Vagina (tissue), 2 donors: Measurements from ENCODE around the gene SNX22. TPM values are rescaled to one million over a fixed set of nuclear protein-coding genes. Genes with fewer than 3 reads are reported as not detected.
A peak's percentile ranks its signal among the peaks of the same experiment; 100 is the strongest.

Experiments
- DNase-seq, 2 donors: peaks; one replicate each; pipeline ENCODE4 v3.0.0-alpha.2; 2017; ENCODE audit errors: extremely low spot score in 2 of 2
- H3K27ac ChIP-seq: fragments of 200-600 bp; sonication (generic); one replicate; pipeline ENCODE4 v1.5.1; 2019
- H3K27me3 ChIP-seq: fragments of 200-600 bp; sonication (generic); one replicate; pipeline ENCODE4 v1.5.1; 2019
- H3K36me3 ChIP-seq, 2 donors: fragments of 200-600 bp; sonication (generic); one replicate each; pipeline ENCODE4 v1.5.1; 2017 to 2019
- H3K4me1 ChIP-seq: fragments of 200-600 bp; sonication (generic); one replicate; pipeline ENCODE4 v1.5.1; 2019
- H3K4me3 ChIP-seq, 2 donors: fragments of 200-600 bp; sonication (generic); 1 replicate in 1 of 2; 2 replicates in 1 of 2; pipeline ENCODE4 v1.5.1; 2016 to 2019
- H3K9me3 ChIP-seq: fragments of 200-600 bp; sonication (generic); one replicate; pipeline ENCODE4 v1.5.1; 2019
- CTCF ChIP-seq, 3 experiments: fragments of 450-650 bp in 2 of 3; fragments of 200-600 bp in 1 of 3; sonication (generic) in 1 of 3; IDR thresholded peaks; one replicate each; pipeline ENCODE4 v1.5.1; 2017 to 2019; ENCODE audit warnings: antibody characterized with exemption in 3 of 3, mild to moderate bottlenecking in 2 of 3, moderate library complexity in 2 of 3
- POLR2A ChIP-seq, 2 donors: fragments of 450-650 bp; IDR thresholded peaks; one replicate each; pipeline ENCODE4 v1.6.1; 2017; ENCODE audit warnings: antibody characterized with exemption in 2 of 2, mild to moderate bottlenecking in 2 of 2, moderate library complexity in 2 of 2
- POLR2AphosphoS5 ChIP-seq, 2 donors: sonication (generic); formaldehyde crosslinking; IDR thresholded peaks; one replicate each; pipeline ENCODE4 v1.9.0; 2017; ENCODE audit warnings: antibody characterized with exemption in 2 of 2, mild to moderate bottlenecking in 2 of 2, low read depth in 1 of 2; ENCODE audit not compliant: insufficient read depth in 1 of 2
- intact Hi-C: fragments of 100-400 bp; cut with DNase I; formaldehyde crosslinking; loops from one replicate; pipeline ENCODE4 v1.15.1; 2023
- total RNA-seq: library from RNA; depleted of rRNA; stranded (reverse); fragments of >200 nt; gene quantifications from one replicate; pipeline ENCODE4 v1.2.3, GENCODE V29; 2016

SNX22 gene
- total RNA-seq, 1 donor from 2014 or later = not detected

- DNase-seq = no peak
- TF ChIP-seq POLR2AphosphoS5 (IDR thresholded peaks at IDR 0.05; ENCODE audit: insufficient read depth in 1 of 2, low read depth in 1 of 2) (no peak), CTCF (IDR thresholded peaks at IDR 0.05) (no peak), POLR2A (IDR thresholded peaks at IDR 0.05) (no peak)
- Histone ChIP-seq H3K4me3 (no peak overlapping the region), H3K27me3 (no peaks in the 10 kb centered on the region), H3K4me1 (peaks cover 26% of the 10 kb centered on the region), H3K27ac (no peak overlapping the region), H3K9me3 (no peaks in the 10 kb centered on the region), H3K36me3 (peaks cover 0 to 16% of the 10 kb centered on the region in 2 donors)
- intact Hi-C loops = no loop called here
These were observed 3.0 kb upstream of the SNX22 start for GRCh38 chr15:64148581-64148980.

DNA sequence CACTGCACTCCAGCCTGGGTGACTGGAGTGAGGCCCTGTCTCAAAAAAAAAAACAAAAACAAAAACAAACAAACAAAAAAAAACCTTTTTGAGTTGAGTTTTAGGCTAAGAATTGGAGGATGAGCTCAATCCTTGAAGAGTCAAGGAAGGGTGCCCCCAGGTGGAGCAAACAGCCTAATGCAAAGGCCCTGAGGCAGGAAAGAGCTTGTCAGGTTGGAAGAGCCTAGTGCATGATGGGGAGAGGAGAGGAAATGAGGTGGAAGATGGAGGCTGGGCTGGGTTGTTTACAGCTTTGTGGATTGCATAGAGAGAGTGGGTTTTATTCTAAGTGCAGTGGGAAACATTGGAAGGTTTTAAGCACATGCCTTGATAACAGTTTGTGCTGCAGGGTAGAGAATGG is 2.1 kb upstream of the SNX22 start:
- peaks cover 34% of the 10 kb centered on the region for H3K4me1 ChIP-seq

DNA sequence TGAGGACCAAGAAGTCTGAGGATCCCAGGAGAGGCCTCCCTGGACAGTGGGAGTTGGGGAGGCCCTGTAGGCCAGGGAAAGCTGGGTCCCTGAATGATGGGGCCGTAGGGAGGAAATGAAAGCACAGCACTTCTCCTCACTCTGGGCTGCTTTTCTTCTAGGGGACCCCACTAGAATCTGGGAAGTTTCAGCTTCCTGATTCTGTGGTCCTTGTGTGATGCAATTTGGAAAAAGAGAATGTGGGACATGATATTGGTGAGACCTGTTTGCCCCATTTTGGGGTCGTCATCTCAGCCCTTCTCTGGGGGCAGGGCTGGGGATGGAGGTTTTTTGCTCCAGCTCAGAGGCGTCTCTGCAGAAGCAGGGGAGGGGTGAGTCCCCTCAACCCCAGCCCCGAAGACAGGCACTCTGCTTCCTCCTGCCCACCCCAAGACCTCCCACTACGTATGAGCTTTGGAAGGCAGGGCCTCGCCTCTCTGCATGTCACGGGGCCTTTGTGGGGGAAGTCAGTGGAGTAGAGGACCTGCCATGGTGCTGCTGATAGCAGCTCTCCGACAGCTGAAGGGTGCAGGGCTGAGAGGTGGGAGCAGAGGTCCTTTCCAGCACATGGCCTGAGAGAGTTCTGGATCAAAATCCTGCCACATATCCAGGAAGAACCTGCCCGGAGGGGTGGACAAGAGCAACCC is 1.5 kb upstream of the SNX22 start:
- intact Hi-C loops = loop anchor here (10.0 kb wide), 1 partner anchor 55 kb away; the partner anchor contains the start of genes CIAO2A and SNX1
- Histone ChIP-seq H3K27ac (no peak overlapping the region), H3K4me1 (peaks cover 35% of the 10 kb centered on the region), H3K36me3 (peaks cover 0 to 9% of the 10 kb centered on the region in 2 donors), H3K27me3 (no peaks in the 10 kb centered on the region), H3K4me3 (no peak overlapping the region), H3K9me3 (no peaks in the 10 kb centered on the region)
- TF ChIP-seq POLR2AphosphoS5 (IDR thresholded peaks at IDR 0.05; ENCODE audit: insufficient read depth in 1 of 2, low read depth in 1 of 2) (no peak), CTCF (IDR thresholded peaks at IDR 0.05) (no peak), POLR2A (IDR thresholded peaks at IDR 0.05) (no peak)
- no peak for DNase-seq

More for the DNA sequence above, 2.1 kb upstream of the SNX22 start:
- no peaks in the 10 kb centered on the region for H3K27me3 ChIP-seq
- H3K36me3 ChIP-seq = peaks cover 0 to 13% of the 10 kb centered on the region in 2 donors
- no peak overlapping the region for H3K4me3 ChIP-seq
- intact Hi-C loops = no loop called here
- TF ChIP-seq POLR2AphosphoS5 (IDR thresholded peaks at IDR 0.05; ENCODE audit: insufficient read depth in 1 of 2, low read depth in 1 of 2) (no peak), POLR2A (IDR thresholded peaks at IDR 0.05) (no peak), CTCF (IDR thresholded peaks at IDR 0.05) (no peak)
- H3K27ac ChIP-seq = no peak overlapping the region
- no peaks in the 10 kb centered on the region for H3K9me3 ChIP-seq
- DNase-seq = no peak

GRCh38 chr15:64152507-64153387 is 1.2 kb downstream of the SNX22 start:
- no peaks in the 10 kb centered on the region for H3K27me3 ChIP-seq
- peak overlapping the region; percentile 39 to 40 for H3K4me3 ChIP-seq
- H3K4me1 ChIP-seq = peaks cover 35% of the 10 kb centered on the region
- no peak for TF ChIP-seq POLR2AphosphoS5 (IDR thresholded peaks at IDR 0.05; ENCODE audit: insufficient read depth in 1 of 2, low read depth in 1 of 2)
- no peak for TF ChIP-seq POLR2A (IDR thresholded peaks at IDR 0.05)
- TF ChIP-seq CTCF (IDR thresholded peaks at IDR 0.05) = no peak
- H3K27ac ChIP-seq = peak overlapping the region; percentile 0
- no peaks in the 10 kb centered on the region for H3K9me3 ChIP-seq
- intact Hi-C loops = loop anchor here (10.0 kb wide), 1 partner anchor 58 kb away; the partner anchor contains the start of genes CIAO2A and SNX1
- peaks cover 0 to 29% of the 10 kb centered on the region in 2 donors for H3K36me3 ChIP-seq
- no peak for DNase-seq
